NB4 (cell line): ENCODE measurements around the gene USP7.

Experiments
- CTCF ChIP-seq: IDR thresholded peaks from one replicate; pipeline ENCODE4 v1.5.1; 2012; ENCODE audit warnings: low read depth, low read length
- POLR2A ChIP-seq: IDR thresholded peaks from 2 replicates; pipeline ENCODE4 v1.6.1; 2011; ENCODE audit warnings: mild to moderate bottlenecking; ENCODE audit not compliant: insufficient read length; ENCODE audit errors: extremely low read depth

- TF ChIP-seq CTCF (no peak), POLR2A (no peak)
Measured at GRCh38 chr16:8852534-8852933, 111.2 kb downstream of the USP7 start.
